T47D (cell line): Measurements from ENCODE around the gene CPNE9.

Source experiments
- DNase-seq, 2 experiments: peaks; one replicate each; pipeline versions ENCODE4 v3.0.0 to v3.0.0-alpha.2; 2011 to 2012; ENCODE audit warnings: low read depth in 1 of 2, low spot score in 1 of 2
- JUND ChIP-seq: IDR thresholded peaks from 2 replicates; pipeline ENCODE4 v1.6.1; 2012; ENCODE audit warnings: low read depth
- in situ Hi-C: cut with HindIII; loops from 2 replicates; pipeline ENCODE4 v1.10.0; 2016; ENCODE audit warnings: low sequenced_read_pairs, low pct_unique_long_range_greater_than_20kb

Gene CPNE9

DNA sequence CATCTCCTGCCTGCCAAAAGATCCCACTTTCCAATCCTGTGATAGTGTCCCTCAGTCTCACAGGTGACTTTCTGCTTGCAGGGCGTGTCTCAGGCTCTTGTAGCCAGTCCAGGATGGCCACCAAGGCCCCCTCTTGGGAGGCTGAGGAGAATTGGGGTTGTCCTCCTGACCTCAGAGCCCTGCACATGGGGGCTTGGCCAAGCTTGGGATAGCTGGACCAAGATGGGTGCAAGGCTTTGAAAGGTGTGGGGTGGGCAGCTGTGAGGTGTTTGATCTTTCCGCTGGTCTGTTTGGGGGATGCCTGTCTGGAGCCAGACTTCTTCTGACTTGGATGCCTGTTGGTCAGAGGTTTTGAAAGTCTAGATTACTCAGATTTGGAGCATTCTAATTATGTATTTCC lies 12.0 kb upstream of the CPNE9 start:
- in situ Hi-C loops, result no loop called here
- DNase-seq, result no peak
- no peak for TF ChIP-seq JUND

DNA sequence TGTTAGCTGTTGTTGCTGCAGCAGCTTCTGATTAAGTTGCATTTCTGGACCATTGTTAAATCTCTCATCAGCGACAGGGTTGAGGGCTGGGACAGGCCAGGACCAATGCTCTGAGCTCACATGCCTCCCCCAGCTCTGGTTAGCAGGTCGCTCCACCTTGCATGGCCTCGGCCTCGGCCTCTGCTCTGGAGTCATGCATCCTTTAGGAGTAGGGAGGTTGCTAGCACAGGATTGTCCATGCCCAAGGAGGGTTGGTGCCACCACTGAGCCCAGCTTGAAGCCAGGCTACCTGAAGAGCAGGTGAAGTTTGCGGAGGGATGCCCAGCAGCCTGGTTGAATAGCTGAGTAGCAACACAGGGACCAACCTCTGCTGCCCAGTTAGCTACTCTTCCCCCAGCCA lies 11.2 kb upstream of the CPNE9 start:
- no peak for DNase-seq
- TF ChIP-seq JUND, result no peak
- in situ Hi-C loops, result no loop called here

DNA sequence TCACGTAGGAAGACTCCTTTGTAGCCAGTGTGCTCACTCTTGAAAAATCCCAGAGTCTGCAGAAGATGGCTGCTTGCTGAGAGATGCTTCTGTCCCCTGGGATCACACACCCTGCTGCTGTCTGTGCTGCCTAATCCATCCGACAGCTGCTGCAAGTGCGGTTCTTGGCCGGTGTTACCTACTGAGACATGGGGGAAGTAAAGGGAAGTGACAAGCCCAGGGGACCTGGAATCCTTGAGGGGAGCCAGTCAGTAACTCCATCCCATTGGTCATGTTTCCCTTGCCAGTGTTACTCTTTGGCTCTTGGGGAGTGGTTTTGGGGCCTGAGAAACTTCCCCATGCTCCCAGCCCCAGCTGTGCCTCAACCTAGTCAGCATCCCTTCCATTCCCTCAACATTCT lies 8.3 kb upstream of the CPNE9 start:
- in situ Hi-C loops, result no loop called here
- TF ChIP-seq JUND, result no peak
- DNase-seq, result no peak

DNA sequence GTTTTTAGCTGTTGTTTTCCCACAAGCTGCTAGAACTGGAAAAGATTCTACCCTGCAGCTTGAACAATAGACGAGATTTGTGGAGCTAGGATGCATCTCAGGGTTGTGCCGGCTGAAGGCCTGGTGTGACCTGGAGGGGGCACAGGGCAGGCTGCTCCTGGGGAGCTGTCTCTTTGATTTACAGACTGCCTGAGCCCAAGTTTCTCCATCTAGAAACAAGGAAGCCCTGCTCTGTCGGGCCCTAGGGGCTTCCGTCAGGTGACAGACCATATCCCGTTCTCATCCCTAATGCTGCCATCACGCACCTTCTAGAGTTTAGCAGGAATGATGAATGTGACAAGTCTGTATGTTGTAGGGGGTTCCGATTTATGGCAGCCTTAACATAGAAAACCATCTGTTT lies 7.9 kb upstream of the CPNE9 start:
- no peak for DNase-seq
- no peak for TF ChIP-seq JUND
- in situ Hi-C loops, result no loop called here

DNA sequence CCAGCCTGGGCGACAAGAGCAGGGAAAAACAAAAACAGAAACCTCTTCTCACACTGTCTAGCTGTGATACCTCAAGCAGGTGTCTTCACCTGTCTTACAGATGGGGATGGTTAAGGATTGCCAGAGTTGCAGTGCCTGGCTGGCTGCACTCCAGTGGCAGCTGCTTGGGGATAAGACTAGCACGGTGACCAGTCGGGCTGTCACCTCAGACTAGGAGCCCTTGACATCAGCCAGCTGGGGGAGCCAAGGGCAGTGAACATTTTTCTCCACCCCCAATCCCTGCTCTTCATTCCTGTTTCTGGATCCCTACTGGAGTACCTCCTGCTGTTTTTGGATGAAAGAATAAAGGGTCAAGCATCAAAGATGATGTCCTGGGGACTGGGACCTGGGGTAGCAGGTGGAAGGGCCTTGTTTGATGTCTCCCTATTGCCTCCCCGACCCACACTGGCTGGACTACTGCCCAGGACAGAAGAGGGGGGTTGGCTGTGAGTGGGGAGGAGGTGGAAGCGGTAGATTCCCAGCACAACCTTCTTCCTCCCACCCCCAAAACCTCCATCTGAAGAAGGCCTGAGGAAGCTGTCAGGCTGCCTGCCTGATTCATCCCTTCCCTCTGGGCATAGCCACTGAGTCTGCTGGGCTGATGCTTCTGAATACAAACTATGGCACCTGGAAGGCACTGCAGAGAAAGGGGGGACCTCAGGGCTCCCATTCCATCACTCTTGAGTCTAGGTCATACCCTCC lies 7.0 kb upstream of the CPNE9 start:
- no peak for TF ChIP-seq JUND
- no peak for DNase-seq
- in situ Hi-C loops, result no loop called here

DNA sequence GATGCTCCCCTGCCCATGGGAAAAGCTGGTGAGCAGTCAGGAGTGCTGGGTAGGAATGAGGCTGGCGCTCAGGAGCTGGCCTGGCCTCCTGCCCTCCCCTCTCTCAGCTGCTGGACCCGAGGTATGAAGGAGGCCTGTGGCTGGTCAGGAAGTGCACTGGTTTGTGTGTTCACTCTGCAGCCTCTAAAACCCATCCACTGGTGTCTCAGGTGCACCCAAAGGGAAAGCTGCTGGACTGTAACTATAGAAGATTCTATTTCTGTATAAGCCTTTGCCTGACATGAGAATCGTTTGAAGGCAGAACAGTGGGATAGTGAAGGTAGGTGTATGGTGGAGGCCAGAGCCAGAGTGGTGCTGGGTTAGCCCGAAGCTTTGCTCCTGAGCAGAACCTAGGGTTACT lies 5.7 kb upstream of the CPNE9 start:
- no peak for DNase-seq
- in situ Hi-C loops, result no loop called here
- no peak for TF ChIP-seq JUND

DNA sequence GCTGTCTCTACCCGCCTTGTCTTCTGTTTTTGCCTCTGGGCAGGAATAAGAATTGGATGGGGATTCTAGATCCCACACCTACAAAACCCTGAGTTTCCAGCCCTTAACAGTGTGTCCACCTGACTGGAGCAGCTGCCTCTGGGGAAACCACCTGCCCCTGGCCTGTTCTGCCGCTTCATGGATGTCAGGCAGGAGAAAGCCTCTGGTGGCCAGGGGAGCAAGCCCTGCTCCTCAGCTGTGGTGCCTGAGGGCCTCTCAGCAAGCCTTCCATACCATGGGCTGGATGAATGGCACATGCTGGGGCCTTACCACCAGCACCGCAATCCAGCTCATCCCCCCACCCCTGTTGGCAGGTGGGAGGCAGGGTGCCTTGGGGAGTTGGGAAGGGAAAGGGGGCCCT lies 5.3 kb upstream of the CPNE9 start:
- DNase-seq, result no peak
- no peak for TF ChIP-seq JUND
- in situ Hi-C loops, result no loop called here

DNA sequence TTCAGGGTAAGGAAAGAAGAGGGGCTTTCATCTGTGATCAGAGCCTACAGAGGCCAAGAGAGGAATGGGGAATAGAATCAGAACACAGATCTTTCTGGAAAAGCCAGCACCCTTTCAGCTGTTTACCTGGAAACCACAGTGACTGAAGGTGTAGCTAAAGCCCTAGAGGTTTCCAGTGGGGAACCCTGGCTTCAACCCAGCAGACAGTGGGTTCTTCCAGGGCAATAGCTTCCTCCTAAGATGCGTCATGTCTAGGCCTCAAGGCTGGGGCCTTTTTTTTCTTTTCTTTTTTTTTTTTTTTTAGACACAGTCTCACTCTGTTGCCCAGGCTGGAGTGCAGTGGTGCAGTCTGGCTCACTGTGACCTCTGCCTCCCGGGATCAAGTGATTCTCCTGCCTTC lies 3.1 kb upstream of the CPNE9 start:
- DNase-seq, result no peak
- TF ChIP-seq JUND, result no peak
- in situ Hi-C loops, result no loop called here

DNA sequence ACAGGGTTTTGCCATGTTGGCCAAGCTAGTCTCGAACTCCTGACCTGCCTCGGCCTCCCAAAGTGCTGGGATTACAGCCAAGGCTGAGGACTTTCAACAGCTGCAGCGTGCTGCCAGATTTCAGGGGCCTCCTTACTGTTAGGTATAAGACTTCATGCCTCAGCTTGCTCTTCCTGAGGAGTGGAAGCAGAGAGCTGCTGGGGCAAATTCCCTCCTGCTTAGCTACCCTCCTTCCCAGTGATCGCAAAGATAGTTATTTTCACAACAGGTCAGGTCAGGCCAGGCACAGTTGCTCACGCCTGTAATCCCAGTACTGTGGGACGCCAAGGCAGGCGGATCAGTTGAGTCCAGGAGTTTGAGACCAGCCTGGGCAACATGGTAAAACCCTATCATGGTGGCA lies 2.6 kb upstream of the CPNE9 start:
- DNase-seq, result no peak
- in situ Hi-C loops, result no loop called here
- TF ChIP-seq JUND, result no peak

DNA sequence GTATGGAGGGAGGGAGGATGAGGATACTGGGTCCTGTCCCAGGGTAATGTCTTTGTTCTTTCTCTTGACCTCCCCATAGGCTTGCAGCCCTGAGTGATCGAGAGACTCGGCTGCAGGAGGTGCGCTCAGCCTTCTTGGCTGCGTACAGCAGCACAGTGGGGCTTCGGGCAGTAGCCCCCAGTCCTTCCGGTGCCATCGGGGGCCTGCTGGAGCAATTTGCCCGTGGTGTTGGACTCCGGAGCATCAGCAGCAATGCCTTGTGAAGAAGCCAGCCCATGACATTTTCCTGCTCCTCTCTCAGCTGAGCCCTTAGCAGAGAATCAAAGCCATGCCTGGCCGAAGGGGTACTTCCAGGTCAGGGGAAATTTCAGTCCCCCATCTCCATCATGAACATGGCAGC lies 1.9 kb upstream of the CPNE9 start:
- no peak for DNase-seq
- in situ Hi-C loops, result no loop called here
- TF ChIP-seq JUND, result no peak

DNA sequence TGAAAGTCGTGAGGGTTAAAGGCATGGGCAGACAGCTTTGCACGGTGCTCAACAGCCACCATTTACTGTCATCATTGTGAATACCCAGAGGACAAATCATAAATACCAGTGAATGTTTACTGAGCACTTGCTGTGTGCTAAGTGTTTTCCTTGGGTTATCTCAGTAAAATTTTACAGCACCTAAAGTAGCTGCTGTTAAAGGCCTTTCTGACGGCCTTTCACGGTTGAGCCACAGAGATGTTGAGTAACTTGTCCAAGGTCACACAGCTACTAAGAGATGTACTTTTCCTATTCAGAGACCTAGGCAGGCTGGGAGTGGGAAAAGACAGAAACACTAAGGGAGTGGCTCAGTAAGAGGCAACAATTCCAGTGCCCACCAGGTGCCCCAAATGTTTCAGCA lies 393 bp upstream of the CPNE9 start:
- DNase-seq, result no peak
- no peak for TF ChIP-seq JUND
- in situ Hi-C loops, result no loop called here

DNA sequence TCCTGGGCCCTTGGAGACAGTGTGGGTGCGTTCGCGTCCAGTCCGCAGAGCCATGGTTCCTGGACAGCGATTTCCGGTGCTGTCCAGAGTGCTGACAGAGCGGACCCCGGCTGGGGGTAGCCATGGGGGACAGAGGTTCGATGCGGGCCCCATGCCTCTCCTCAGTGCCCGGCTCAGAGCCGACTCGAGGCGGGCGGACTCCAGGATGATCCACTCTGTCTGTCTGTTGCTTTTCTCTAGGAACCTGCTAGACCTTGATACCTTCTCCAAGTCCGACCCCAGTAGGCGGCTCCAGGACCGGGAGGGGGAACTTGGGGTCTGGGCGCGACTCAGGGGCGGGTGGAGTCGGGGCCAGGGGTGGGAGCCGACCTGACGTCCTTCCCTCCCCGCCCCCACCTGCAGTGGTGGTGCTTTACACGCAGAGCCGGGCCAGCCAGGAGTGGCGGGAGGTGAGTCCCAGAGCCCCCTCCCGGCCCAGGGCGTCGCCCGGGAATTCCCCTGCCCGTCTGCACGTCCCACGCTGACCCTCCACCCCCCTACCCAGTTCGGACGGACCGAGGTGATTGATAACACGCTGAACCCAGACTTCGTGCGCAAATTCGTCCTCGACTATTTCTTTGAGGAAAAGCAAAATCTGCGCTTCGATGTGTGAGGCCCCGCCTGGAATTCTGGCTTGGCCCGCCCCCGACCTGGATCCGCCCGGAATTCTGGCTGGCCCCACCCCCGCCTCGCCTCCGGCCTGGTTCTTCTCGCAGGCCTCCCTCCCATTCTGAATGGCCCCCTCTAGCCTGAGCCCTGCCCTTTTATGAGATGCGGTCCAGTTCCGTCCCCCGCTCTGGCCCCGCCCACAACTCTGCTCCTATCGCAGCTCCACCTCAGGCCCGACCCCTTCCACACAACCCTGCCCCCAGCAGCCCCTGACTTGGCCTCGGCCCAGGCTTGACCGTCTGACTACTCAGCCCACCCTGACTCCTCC lies 1.0 kb downstream of the CPNE9 start:
- in situ Hi-C loops, result no loop called here
- TF ChIP-seq JUND, result no peak
- peak; percentile 25 to 45 for DNase-seq

DNA sequence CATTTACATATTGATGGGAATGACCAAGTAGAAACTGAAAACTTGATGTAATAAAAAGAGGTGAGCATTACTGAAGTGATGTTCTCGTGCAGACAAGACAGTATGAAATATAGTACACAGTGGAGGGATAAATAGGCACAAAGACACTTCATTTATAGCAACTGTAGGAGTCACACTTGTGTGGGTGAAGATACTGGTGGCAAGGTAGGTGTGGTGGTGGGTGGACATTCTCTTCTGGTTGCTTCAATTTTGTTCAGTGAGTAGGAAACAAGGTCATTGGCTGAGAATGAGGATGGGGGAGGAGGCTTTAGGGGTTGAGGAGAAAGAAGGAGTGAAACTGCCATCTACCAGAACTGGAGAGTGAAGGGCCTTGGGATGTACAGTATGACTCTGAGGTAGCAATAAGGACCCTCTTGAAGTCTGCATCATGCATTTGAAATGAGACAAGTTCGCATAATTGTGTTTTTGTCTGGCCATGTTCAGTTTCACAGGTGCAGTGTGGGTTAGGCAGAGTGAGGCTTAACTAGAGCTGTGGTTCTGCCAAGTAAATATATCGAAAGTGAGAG lies 6.6 kb downstream of the CPNE9 start:
- in situ Hi-C loops, result no loop called here
- DNase-seq, result no peak
- TF ChIP-seq JUND, result no peak
